Pancreas (tissue), 10 donors: Measurements from ENCODE around the gene LCE3D. TPM values are rescaled to one million over a fixed set of nuclear protein-coding genes. Genes with fewer than 3 reads are reported as not detected.
"Not testable (repeated sequence)": the region's sequence is repeated elsewhere in the genome, so short reads cannot be mapped to it uniquely, and the experiment has no call there.

Experiments used
- ATAC-seq, 4 donors: fragments of 200-7000 bp; cut with Tn5 transposase; one replicate each; pipeline versions ENCODE4 v1.8.0 to v1.9.1; 2020; ENCODE audit warnings: mild to moderate bottlenecking in 4 of 4, moderate library complexity in 4 of 4
- DNase-seq, 6 donors: peaks; one replicate each; pipeline ENCODE4 v3.0.0-alpha.2; 2020
- FAIRE-seq: peaks from 2 replicates; lab custom pipeline; 2012; peaks lifted over from hg19 to GRCh38; lab: Jason Lieb, UNC
- H3K27ac ChIP-seq, 4 donors: fragments of 200-600 bp; sonication (generic); 1 replicate in 3 of 4; 2 replicates in 1 of 4; pipeline versions ENCODE4 v1.5.0 to v1.8.0; 2020
- H3K27me3 ChIP-seq, 4 donors: fragments of 200-600 bp; one replicate each; pipeline ENCODE4 v1.8.0; 2021
- H3K36me3 ChIP-seq, 3 donors: fragments of 200-600 bp; sonication (generic) in 1 of 3; one replicate each; pipeline versions ENCODE4 v1.5.0 to v1.8.0; 2020 to 2021
- H3K4me1 ChIP-seq, 3 donors: fragments of 200-600 bp; one replicate each; pipeline ENCODE4 v1.8.0; 2021
- H3K4me3 ChIP-seq, 4 donors: fragments of 200-600 bp; sonication (generic) in 2 of 4; one replicate each; pipeline versions ENCODE4 v1.5.0 to v1.8.0; 2020 to 2021
- H3K9me3 ChIP-seq, 4 donors: fragments of 200-600 bp; one replicate each; pipeline ENCODE4 v1.8.0; 2021
- CTCF ChIP-seq, 4 donors: fragments of 200-600 bp; sonication (generic) in 3 of 4; IDR thresholded peaks; one replicate each; pipeline versions ENCODE4 v1.5.0 to v1.8.0; 2021; ENCODE audit warnings: antibody characterized with exemption in 4 of 4
- WGBS, 2 donors: extraction: QIAGEN DNeasy Blood & Tissue Kit; methylation state at CpG; one replicate each; pipeline ENCODE4 v1.1.7; 2013; 5-methylcytosine and 5-hydroxymethylcytosine counted together
- intact Hi-C, 3 donors: fragments of 100-400 bp; cut with DNase I; formaldehyde crosslinking; loops; one replicate each; pipeline versions ENCODE4 v1.11.1 to v1.14.2; 2022
- polyA plus RNA-seq, 2 donors: library from polyadenylated mRNA; stranded (reverse); fragments of 200-250 nt; gene quantifications; one replicate each; pipeline ENCODE4 v1.2.3, GENCODE V29; 2013
- total RNA-seq, 6 donors: library from RNA; stranded (reverse); fragmentation: NEBNext Ultra II Directional in 4 of 6; extraction: Animal tissue kit (Norgen Biotek cat#: 25700) in 4 of 6; gene quantifications; one replicate each; pipeline versions ENCODE4 v1.2.1 to v1.2.4, GENCODE V29; 2021 to 2023
- donor health status: healthy with polysubstance abuse.
- donor health status: DM: no; HTN: no; CAD: no; lungs with moderate emphysema.
- donor health status: DM: no; HTN: no; CAD: no.
- donor health status: control.
- donor health status: control.
- donor health status: Bipolar disorder and iron deficiency.
- donor health status: DM: yes; HTN: yes; CAD: no.
- donor health status: DM: no; HTN: no; CAD: no.
- donor health status: DM: no; HTN: no; CAD: no.
- donor health status: DM: yes; HTN: yes; CAD: no.

Gene LCE3D
- total and polyA plus RNA-seq, 8 donors, result not detected

GRCh38 chr1:152577168-152577567 lies 3.1 kb downstream of the LCE3D start:
- H3K9me3 ChIP-seq, result no peaks in the 10 kb centered on the region
- H3K27me3 ChIP-seq, result no peaks in the 10 kb centered on the region
- FAIRE-seq, result no peak
- intact Hi-C loops, result no loop called here
- no peaks in the 10 kb centered on the region for H3K36me3 ChIP-seq
- no peak overlapping the region for H3K27ac ChIP-seq
- no peaks in the 10 kb centered on the region for H3K4me1 ChIP-seq
- TF ChIP-seq CTCF (IDR thresholded peaks at IDR 0.05), result no peak
- DNase-seq, result no peak
- WGBS, 2 donors, result 75 to 85% methylated on average over 2 of the region's 2 CpGs
- no peak overlapping the region for H3K4me3 ChIP-seq
- ATAC-seq, result no peak

- no peak for TF ChIP-seq CTCF (IDR thresholded peaks at IDR 0.05)
- H3K27me3 ChIP-seq, result no peaks in the 10 kb centered on the region
- no peaks in the 10 kb centered on the region for H3K36me3 ChIP-seq
- ATAC-seq (no peak), DNase-seq (no peak), FAIRE-seq (no peak)
- H3K9me3 ChIP-seq, result peaks cover 0 to 3% (median 0%) of the 10 kb centered on the region in 4 donors
- intact Hi-C loops, result no loop called here
- no peaks in the 10 kb centered on the region for H3K4me1 ChIP-seq
- no peak within 1 kb of the TSS for H3K27ac ChIP-seq
- H3K4me3 ChIP-seq, result no peak within 1 kb of the TSS
- WGBS, 2 donors, result 35 to 45% methylated on average over 1 of the region's 1 CpG
Observed at GRCh38 chr1:152566681-152567080, 13.6 kb downstream of the LCE3D start, which contains the start of gene LCE3E. Gene LCE3E (minus strand): TSS chr1:152566780. CDS start chr1:152566208, 572 bp downstream.

GRCh38 chr1:152565535-152566215 lies 14.6 kb downstream of the LCE3D start:
- no peak for FAIRE-seq
- TF ChIP-seq CTCF (IDR thresholded peaks at IDR 0.05), result no peak
- Histone ChIP-seq H3K36me3 (no peaks in the 10 kb centered on the region), H3K27ac (no peak overlapping the region), H3K27me3 (no peaks in the 10 kb centered on the region), H3K4me3 (no peak overlapping the region), H3K4me1 (no peaks in the 10 kb centered on the region), H3K9me3 (peaks cover 0 to 3% (median 0%) of the 10 kb centered on the region in 4 donors)
- intact Hi-C loops, result no loop called here
- DNase-seq, result no peak
- 66 to 72% methylated on average over 12 to 14 of the region's 14 CpGs for WGBS, 2 donors
- ATAC-seq, result no peak

DNA sequence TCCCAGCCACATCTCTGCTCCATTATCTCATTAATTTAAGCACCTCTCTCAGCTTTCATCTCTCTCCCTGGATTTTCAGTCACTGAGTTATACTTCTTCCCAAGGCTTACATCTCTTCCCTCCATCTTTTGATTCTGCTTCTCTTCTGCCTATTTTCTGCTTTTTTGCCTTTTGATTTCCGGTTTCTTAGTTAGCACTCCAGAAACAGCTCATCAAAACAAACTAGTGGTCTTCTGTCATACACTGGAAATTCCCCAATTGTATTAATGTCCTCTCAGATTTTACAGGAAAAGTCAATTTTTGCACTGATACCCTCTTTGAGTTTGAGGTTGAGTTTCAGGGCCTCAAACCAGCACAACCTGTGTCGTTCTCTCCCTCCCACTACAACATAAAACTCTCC lies 15.2 kb downstream of the LCE3D start:
- no peaks in the 10 kb centered on the region for H3K4me1 ChIP-seq
- H3K27ac ChIP-seq, result no peak overlapping the region
- intact Hi-C loops, result no loop called here
- no peaks in the 10 kb centered on the region for H3K36me3 ChIP-seq
- no peak for TF ChIP-seq CTCF (IDR thresholded peaks at IDR 0.05)
- WGBS, 2 donors, result 66 to 70% methylated on average over 2 of the region's 2 CpGs
- DNase-seq, result no peak
- H3K4me3 ChIP-seq, result no peak overlapping the region
- peaks cover 0 to 3% (median 0%) of the 10 kb centered on the region in 4 donors for H3K9me3 ChIP-seq
- no peak for FAIRE-seq
- H3K27me3 ChIP-seq, result no peaks in the 10 kb centered on the region
- no peak for ATAC-seq

GRCh38 chr1:152548358-152548757 lies 32.0 kb downstream of the LCE3D start:
- intact Hi-C loops, result not testable (repeated sequence)
- WGBS, 2 donors, result no CpG with 5 or more reads among the region's 1 CpG

More at GRCh38 chr1:152548358-152548757, 32.0 kb downstream of the LCE3D start:
- not testable (repeated sequence) for H3K27ac ChIP-seq, FAIRE-seq, H3K36me3 ChIP-seq, H3K4me3 ChIP-seq, DNase-seq, H3K4me1 ChIP-seq, ATAC-seq, H3K9me3 ChIP-seq, H3K27me3 ChIP-seq
